Measurements from ENCODE around the gene GCDH. TPM values are rescaled to one million over a fixed set of nuclear protein-coding genes. Genes with fewer than 3 reads are reported as not detected.

GCDH gene
- total RNA-seq, 1 donor from 2014 or later, result 73.9 TPM

GRCh38 chr19:12884926-12885748 lies 5.8 kb upstream of the GCDH start:
- peaks cover 1% of the 10 kb centered on the region for H3K36me3 Mint-ChIP-seq (ENCODE audit: low read depth)
- POLR2A ChIA-PET, result interaction anchor here (0.6 to 2.2 kb wide), 10 partner anchors 28 to 331 kb away, joined by 3 to 15 read pairs (median 4); partner anchors contain the start of genes CALR, FARSA, JUNB and SYCE2

GRCh38 chr19:12885749-12886650 lies 5.0 kb upstream of the GCDH start:
- ChIA-PET POLR2A (interaction anchor here (0.5 to 2.2 kb wide), 10 partner anchors 27 to 1304 kb away, joined by 3 to 15 read pairs (median 4); partner anchors contain the start of genes CALR, FARSA, JUNB and SYCE2), CTCF (interaction anchor here (1.3 to 3.4 kb wide), 3 partner anchors 79 to 208 kb away, joined by 3 to 39 read pairs (median 6); no protein-coding TSS in a partner anchor)
- Mint-ChIP-seq H3K4me1 (peaks cover 33% of the 10 kb centered on the region), H3K36me3 (ENCODE audit: low read depth) (peaks cover 1% of the 10 kb centered on the region), H3K9me3 (peaks cover 2% of the 10 kb centered on the region), H3K27me3 (no peaks in the 10 kb centered on the region), H3K27ac (no peak overlapping the region), H3K4me3 (peak overlapping the region; percentile 35)
- no peak for TF ChIP-seq CTCF (IDR thresholded peaks at IDR 0.05)
- ATAC-seq (ENCODE audit: low read depth) (no peak), DNase-seq (no peak)
- intact Hi-C loops (cut with micrococcal nuclease), result loop anchor here (1.0 kb wide), 2 partner anchors 33 to 79 kb away; partner anchors contain the start of gene SYCE2

More at GRCh38 chr19:12884926-12885748, 5.8 kb upstream of the GCDH start:
- ATAC-seq (ENCODE audit: low read depth) (peak; percentile 51), DNase-seq (peak; percentile 71)
- Mint-ChIP-seq H3K9me3 (peaks cover 2% of the 10 kb centered on the region), H3K4me3 (peak overlapping the region; percentile 79), H3K27ac (peak overlapping the region; percentile 61), H3K4me1 (peaks cover 34% of the 10 kb centered on the region), H3K27me3 (no peaks in the 10 kb centered on the region)
- intact Hi-C loops (cut with micrococcal nuclease), result loop anchor here (1.0 kb wide), 2 partner anchors 34 to 80 kb away; partner anchors contain the start of gene SYCE2
- no peak for TF ChIP-seq CTCF (IDR thresholded peaks at IDR 0.05)
- CTCF ChIA-PET, result interaction anchor here (0.8 to 3.4 kb wide), 6 partner anchors 9 to 209 kb away, joined by 3 to 39 read pairs (median 4); partner anchors contain the start of gene CALR

GRCh38 chr19:12886651-12886968 lies 4.3 kb upstream of the GCDH start:
- Mint-ChIP-seq H3K27me3 (no peaks in the 10 kb centered on the region), H3K36me3 (ENCODE audit: low read depth) (peaks cover 6% of the 10 kb centered on the region), H3K4me1 (peaks cover 36% of the 10 kb centered on the region), H3K9me3 (peaks cover 2% of the 10 kb centered on the region), H3K4me3 (peak overlapping the region; percentile 35), H3K27ac (no peak overlapping the region)
- no peak for DNase-seq
- ChIA-PET CTCF (interaction anchor here (3.4 kb wide), 1 partner anchor 78 kb away, joined by 39 read pairs; no protein-coding TSS in a partner anchor), POLR2A (interaction anchor here (0.5 to 0.6 kb wide), 2 partner anchors 49 to 1305 kb away, joined by 4 to 5 read pairs; no protein-coding TSS in a partner anchor)
- no peak for ATAC-seq (ENCODE audit: low read depth)
- no peak for TF ChIP-seq CTCF (IDR thresholded peaks at IDR 0.05)
- intact Hi-C loops (cut with micrococcal nuclease), result no loop called here

- Mint-ChIP-seq H3K4me3 (peak within 1 kb of the TSS; percentile 35), H3K9me3 (peaks cover 2% of the 10 kb centered on the region), H3K27ac (no peak within 1 kb of the TSS), H3K27me3 (no peaks in the 10 kb centered on the region), H3K4me1 (peaks cover 36% of the 10 kb centered on the region), H3K36me3 (ENCODE audit: low read depth) (peaks cover 8% of the 10 kb centered on the region)
- no peak for ATAC-seq (ENCODE audit: low read depth)
- intact Hi-C loops (cut with micrococcal nuclease), result no loop called here
- TF ChIP-seq CTCF (IDR thresholded peaks at IDR 0.05), result no peak
- DNase-seq, result no peak
- CTCF ChIA-PET, result interaction anchor here (0.5 kb wide), 1 partner anchor 81 kb away, joined by 3 read pairs; the partner anchor contains the start of gene RNASEH2A
- POLR2A ChIA-PET, result interaction anchor here (0.5 to 0.9 kb wide), 3 partner anchors 47 to 74 kb away, joined by 3 to 6 read pairs (median 3); partner anchors contain the start of gene FARSA
Observed at GRCh38 chr19:12886969-12887747, 3.8 kb upstream of the GCDH start, which contains the start of gene KLF1. Gene KLF1 (minus strand): TSS chr19:12887201. CDS start chr19:12887140, 61 bp downstream.
